K562 (cell line): ENCODE measurements around the gene NDUFS6. TPM values are rescaled to one million over a fixed set of nuclear protein-coding genes. Genes with fewer than 3 reads are reported as not detected.

Source experiments
- ATAC-seq: fragments of 200-7000 bp; cut with Tn5 transposase; 3 replicates; pipeline ENCODE4 v1.9.1; 2020; ENCODE audit warnings: moderate library complexity
- BruUV-seq: library from RNA; stranded (reverse); fragments of 400-500 nt; replicated peaks from 2 replicates; lab custom pipeline; 2021; lab: Mats Ljungman, UMichigan
- CTCF ChIA-PET: fragments of 300-600 bp; formaldehyde crosslinking; extraction: SDS; loops from one replicate; lab custom pipeline; 2021; ENCODE audit warnings: low intra/inter-chr PET ratio; lab: Yijun Ruan, JAX
- POLR2A ChIA-PET: fragments of 300-600, 350-650 bp; sonication (Branson Sonifier 250); formaldehyde crosslinking; extraction: SDS; loops from one replicate; lab custom pipeline; 2021; ENCODE audit warnings: antibody characterized with exemption, inconsistent platforms; lab: Yijun Ruan, JAX
- DNase-seq, 4 experiments: peaks; one replicate each; pipeline versions ENCODE4 v3.0.0 to v3.0.0-alpha.2; 2011 to 2018; ENCODE audit warnings: low spot score in 3 of 4, mixed read lengths in 3 of 4; ENCODE audit errors: extremely low read depth in 1 of 4
- FAIRE-seq: peaks from 2 replicates; lab custom pipeline; 2011; peaks lifted over from hg19 to GRCh38; lab: Jason Lieb, UNC
- H2AFZ ChIP-seq: 2 replicates; pipeline ENCODE4 v1.6.0; 2011; ENCODE audit warnings: low read depth, low read length, control low read depth, inconsistent platforms
- H3K27ac ChIP-seq: fragments of 200-600 bp; 3 replicates; pipeline ENCODE4 v1.8.0; 2011; ENCODE audit warnings: low read depth, mild to moderate bottlenecking, control low read depth, inconsistent platforms, low read length, moderate library complexity, mixed read lengths; ENCODE audit errors: extremely low read depth
- H3K27me3 ChIP-seq, 2 experiments: fragments of 300-600 bp in 1 of 2; 2 replicates in 1 of 2; 3 replicates in 1 of 2; pipeline versions ENCODE4 v1.6.0 to v1.8.0; 2011; ENCODE audit warnings: inconsistent platforms in 2 of 2, low read length in 2 of 2, mild to moderate bottlenecking in 1 of 2, mixed read lengths in 1 of 2, moderate library complexity in 1 of 2; ENCODE audit not compliant: control insufficient read depth in 2 of 2, insufficient read depth in 2 of 2
- H3K36me3 ChIP-seq: fragments of 300-600 bp; 3 replicates; pipeline ENCODE4 v1.8.0; 2011; ENCODE audit warnings: mild to moderate bottlenecking, low read length, inconsistent platforms; ENCODE audit not compliant: control insufficient read depth, insufficient read depth
- H3K4me1 ChIP-seq, 2 experiments: fragments of 200-600 bp in 1 of 2; replicated peaks in 1 of 2; 2 replicates in 1 of 2; 3 replicates in 1 of 2; pipeline versions ENCODE4 v1.5.1 to v1.8.0; 2011; ENCODE audit warnings: inconsistent platforms in 2 of 2, low read length in 2 of 2, mild to moderate bottlenecking in 1 of 2, mixed read lengths in 1 of 2, moderate library complexity in 1 of 2; ENCODE audit not compliant: control insufficient read depth in 2 of 2, insufficient read depth in 2 of 2
- H3K4me2 ChIP-seq: 2 replicates; pipeline ENCODE4 v1.6.1; 2011; ENCODE audit warnings: low read length, control low read depth, inconsistent platforms, mixed read lengths; ENCODE audit not compliant: insufficient read depth
- H3K4me3 ChIP-seq: fragments of 200-600 bp; sonication (generic), shearing (Covaris generic); 2 replicates; pipeline ENCODE4 v1.5.1; 2016; ENCODE audit warnings: control low read depth, inconsistent platforms
- H3K79me2 ChIP-seq: fragments of 200-600 bp; 3 replicates; pipeline ENCODE4 v1.8.0; 2011; ENCODE audit warnings: low read length, inconsistent platforms; ENCODE audit not compliant: control insufficient read depth, insufficient read depth
- H3K9ac ChIP-seq, 2 experiments: 2 replicates each; pipeline versions ENCODE4 v1.6.0 to v1.6.1; 2011; ENCODE audit warnings: low read depth in 2 of 2, low read length in 2 of 2, control low read depth in 1 of 2, inconsistent platforms in 1 of 2, mild to moderate bottlenecking in 1 of 2, mixed read lengths in 1 of 2; ENCODE audit not compliant: insufficient read depth in 1 of 2
- H3K9me1 ChIP-seq: one replicate; pipeline ENCODE4 v1.6.0; 2011; ENCODE audit warnings: inconsistent platforms, mild to moderate bottlenecking, low read length, moderate library complexity; ENCODE audit not compliant: control insufficient read depth, insufficient read depth
- H3K9me3 ChIP-seq: replicated peaks from 2 replicates; pipeline ENCODE4 v1.5.1; 2011; ENCODE audit warnings: low read depth, low read length, inconsistent platforms; ENCODE audit not compliant: control insufficient read depth, insufficient read depth
- H4K20me1 ChIP-seq: replicated peaks from 2 replicates; pipeline ENCODE4 v1.6.1; 2011; ENCODE audit warnings: low read length, inconsistent platforms, mixed read lengths; ENCODE audit not compliant: control insufficient read depth, insufficient read depth
- HNRNPK ChIP-seq: fragments of 200-400 bp; formaldehyde crosslinking; IDR thresholded peaks from one replicate; pipeline ENCODE4 v1.6.1; 2018; ENCODE audit warnings: mild to moderate bottlenecking, low read depth, low read length; ENCODE audit not compliant: poor library complexity, severe bottlenecking
- MYNN ChIP-seq, 2 experiments: sonication (generic); formaldehyde crosslinking in 1 of 2; IDR thresholded peaks; 2 replicates each; pipeline versions ENCODE4 v1.5.0 to v1.6.1; 2016 to 2020; ENCODE audit warnings: antibody characterized with exemption in 1 of 2, missing genetic modification reagents in 1 of 2
- TCFL5 ChIP-seq: fragments of 250-450 bp; sonication (Bioruptor Pico); conservative IDR thresholded peaks from 2 replicates; pipeline ENCODE4 v1.6.1; 2021; ENCODE audit warnings: mild to moderate bottlenecking, moderate library complexity, matching md5 sums
- ZNF431 ChIP-seq: sonication (generic); formaldehyde crosslinking; IDR thresholded peaks from 2 replicates; pipeline ENCODE4 v1.8.0; 2022; ENCODE audit warnings: mild to moderate bottlenecking, missing genetic modification reagents
- WGBS: fragments of 100-300 bp; shearing (Covaris generic); methylation state at CpG from one replicate; pipeline ENCODE4 v1.1.6; 2016; ENCODE audit warnings: low coverage, mixed read lengths; ENCODE audit not compliant: insufficient coverage; ENCODE audit errors: missing lambda C conversion rate; 5-methylcytosine and 5-hydroxymethylcytosine counted together
- in situ Hi-C: fragments of 300-500 bp; cut with MboI; formaldehyde crosslinking; loops from 4 replicates; pipeline ENCODE4 v1.15.0; 2018; ENCODE audit warnings: inconsistent platforms, mixed read lengths
- intact Hi-C: fragments of 100-400 bp; cut with micrococcal nuclease; formaldehyde crosslinking; loops from 2 replicates; pipeline ENCODE4 v1.14.2; 2022
- polyA plus RNA-seq, 8 experiments: library from polyadenylated mRNA; depleted of rRNA in 4 of 8; stranded (reverse) in 5 of 8; unstranded in 3 of 8; fragments of >200 nt; fragmentation: Nextera tagmentation in 2 of 8; fragmentation: Illumina TruSeq in 1 of 8; extraction: Ambion mirVana in 2 of 8; extraction: Trizol in 1 of 8; gene quantifications; 2 replicates each; pipeline versions ENCODE4 v1.2.1 to v1.2.3, GENCODE V29; 2011 to 2014; ENCODE audit warnings: inconsistent platforms in 1 of 8, missing spikeins in 1 of 8
- total RNA-seq, 7 experiments: library from RNA; depleted of rRNA in 6 of 7; stranded (reverse); fragments of >200 nt in 6 of 7; fragmentation: Illumina TruSeq in 2 of 7; extraction: Trizol in 2 of 7; gene quantifications; 2 replicates each; pipeline versions ENCODE4 v1.2.1 to v1.2.3, GENCODE V29; 2011 to 2021; ENCODE audit warnings: low replicate concordance in 1 of 7
- TF ChIP-seq, protein P1 (sequence below): IDR thresholded peaks from 2 replicates; pipeline ENCODE4 v1.6.1; 2014; ENCODE audit warnings: antibody characterized with exemption
- TF ChIP-seq, protein P2 (sequence below): IDR thresholded peaks from 3 replicates; pipeline ENCODE4 v1.6.1; 2011; ENCODE audit warnings: borderline replicate concordance, mild to moderate bottlenecking; ENCODE audit not compliant: insufficient read length, insufficient read depth
- TF ChIP-seq, protein P3 (sequence below): fragments of 150-350 bp; conservative IDR thresholded peaks from 2 replicates; pipeline ENCODE4 v1.6.1; 2014; ENCODE audit warnings: low read length
- TF ChIP-seq, protein P4 (sequence below): fragments of 450-650 bp; IDR thresholded peaks from 2 replicates; pipeline ENCODE4 v1.6.1; 2016; ENCODE audit warnings: missing biosample characterization, missing genetic modification characterization
- TF ChIP-seq, protein P5 (sequence below), 2 experiments: fragments of 450-650 bp; conservative IDR thresholded peaks; 2 replicates each; pipeline ENCODE4 v1.6.1; 2017; ENCODE audit warnings: mild to moderate bottlenecking in 2 of 2, moderate library complexity in 2 of 2
- TF ChIP-seq, protein P6 (sequence below): fragments of 450-650 bp; conservative IDR thresholded peaks from 2 replicates; pipeline ENCODE4 v1.6.1; 2016; ENCODE audit warnings: missing genetic modification characterization, low read depth, mild to moderate bottlenecking, control low read depth, missing compliant biosample characterization

NDUFS6 gene
- total and polyA plus RNA-seq, 9 of the 15 experiments (the other 6 are each of a cell fraction or from before 2014, with no cell fraction given) = 36.1 to 291 (median 77.0) TPM

DNA sequence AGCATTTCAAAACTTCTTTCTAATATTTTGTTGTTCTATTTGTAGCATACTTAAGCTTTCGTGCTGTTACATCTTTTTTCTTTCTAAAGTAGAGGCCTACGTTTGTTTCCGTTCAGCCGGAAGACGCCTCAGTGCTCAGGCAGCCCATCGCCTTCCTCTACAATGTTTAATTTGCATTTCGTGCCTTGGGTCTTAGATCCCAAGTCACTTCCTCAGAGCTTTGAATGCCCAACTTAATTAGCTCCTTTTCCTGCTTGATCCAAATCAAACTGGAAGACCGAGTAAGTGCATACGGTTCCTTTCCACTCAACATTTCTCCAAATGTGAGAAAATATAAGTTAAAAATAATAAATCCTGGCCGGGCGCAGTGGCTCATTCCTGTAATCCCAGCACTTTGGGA lies 44.7 kb upstream of the NDUFS6 start (continued):
- no peak for TF ChIP-seq HNRNPK
- TF ChIP-seq, protein P1, sequence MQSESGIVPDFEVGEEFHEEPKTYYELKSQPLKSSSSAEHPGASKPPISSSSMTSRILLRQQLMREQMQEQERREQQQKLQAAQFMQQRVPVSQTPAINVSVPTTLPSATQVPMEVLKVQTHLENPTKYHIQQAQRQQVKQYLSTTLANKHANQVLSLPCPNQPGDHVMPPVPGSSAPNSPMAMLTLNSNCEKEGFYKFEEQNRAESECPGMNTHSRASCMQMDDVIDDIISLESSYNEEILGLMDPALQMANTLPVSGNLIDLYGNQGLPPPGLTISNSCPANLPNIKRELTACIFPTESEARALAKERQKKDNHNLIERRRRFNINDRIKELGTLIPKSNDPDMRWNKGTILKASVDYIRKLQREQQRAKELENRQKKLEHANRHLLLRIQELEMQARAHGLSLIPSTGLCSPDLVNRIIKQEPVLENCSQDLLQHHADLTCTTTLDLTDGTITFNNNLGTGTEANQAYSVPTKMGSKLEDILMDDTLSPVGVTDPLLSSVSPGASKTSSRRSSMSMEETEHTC = no peak
- TF ChIP-seq, protein P2, sequence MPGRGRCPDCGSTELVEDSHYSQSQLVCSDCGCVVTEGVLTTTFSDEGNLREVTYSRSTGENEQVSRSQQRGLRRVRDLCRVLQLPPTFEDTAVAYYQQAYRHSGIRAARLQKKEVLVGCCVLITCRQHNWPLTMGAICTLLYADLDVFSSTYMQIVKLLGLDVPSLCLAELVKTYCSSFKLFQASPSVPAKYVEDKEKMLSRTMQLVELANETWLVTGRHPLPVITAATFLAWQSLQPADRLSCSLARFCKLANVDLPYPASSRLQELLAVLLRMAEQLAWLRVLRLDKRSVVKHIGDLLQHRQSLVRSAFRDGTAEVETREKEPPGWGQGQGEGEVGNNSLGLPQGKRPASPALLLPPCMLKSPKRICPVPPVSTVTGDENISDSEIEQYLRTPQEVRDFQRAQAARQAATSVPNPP = no peak
- TF ChIP-seq MYNN (IDR thresholded peaks at IDR 0.05) = no peak
- no peak for TF ChIP-seq MYNN (CRISPR knock-in tag; IDR thresholded peaks at IDR 0.05)

DNA sequence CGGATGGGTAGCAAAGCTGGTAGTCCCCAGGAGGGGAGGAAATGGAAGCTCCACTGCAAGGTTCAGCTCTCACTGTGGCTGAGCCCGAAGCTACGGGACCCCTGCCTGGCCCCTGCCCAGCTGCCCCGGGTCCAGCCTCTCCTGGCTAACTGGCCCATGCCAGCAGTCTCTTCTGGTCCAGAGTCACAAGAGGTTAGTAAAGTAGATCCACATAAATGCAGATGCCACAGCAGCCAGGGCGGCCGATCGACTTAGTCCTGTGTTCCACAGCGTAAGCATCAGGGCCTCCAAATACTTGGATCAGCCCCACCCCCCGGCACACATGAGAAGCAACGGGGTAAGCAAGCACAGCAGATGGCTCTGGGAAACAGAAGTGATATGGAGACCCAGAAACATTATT lies 43.7 kb upstream of the NDUFS6 start:
- intact Hi-C loops = no loop called here
- Histone ChIP-seq H3K4me1 (peaks cover 0 to 6% of the 10 kb centered on the region in 2 experiments; a peak in 1 of 5 replicates), H4K20me1 (0 out of 2 replicates have a peak, but pooled peaks cover 4% of the 10 kb centered on the region), H3K79me2 (no peaks in the 10 kb centered on the region), H3K27ac (no peak overlapping the region), H3K4me2 (no peak overlapping the region), H3K9me3 (peaks cover 3% of the 10 kb centered on the region; the same call in 1 of the 2 replicates), H3K9ac (no peak overlapping the region), H3K27me3 (peaks cover 57 to 69% of the 10 kb centered on the region in 2 experiments), H2AFZ (no peak overlapping the region), H3K4me3 (no peak overlapping the region), H3K9me1 (peaks cover under 1% of the 10 kb centered on the region), H3K36me3 (no peaks in the 10 kb centered on the region)
- DNase-seq (no peak), FAIRE-seq (no peak), ATAC-seq (no peak)
- BruUV-seq = no TSS peak
- in situ Hi-C loops = no loop called here
- 0% methylated on average over 10 of the region's 10 CpGs for WGBS
- CTCF ChIA-PET = no interaction called here
- POLR2A ChIA-PET = no interaction called here
- TF ChIP-seq, protein P3, sequence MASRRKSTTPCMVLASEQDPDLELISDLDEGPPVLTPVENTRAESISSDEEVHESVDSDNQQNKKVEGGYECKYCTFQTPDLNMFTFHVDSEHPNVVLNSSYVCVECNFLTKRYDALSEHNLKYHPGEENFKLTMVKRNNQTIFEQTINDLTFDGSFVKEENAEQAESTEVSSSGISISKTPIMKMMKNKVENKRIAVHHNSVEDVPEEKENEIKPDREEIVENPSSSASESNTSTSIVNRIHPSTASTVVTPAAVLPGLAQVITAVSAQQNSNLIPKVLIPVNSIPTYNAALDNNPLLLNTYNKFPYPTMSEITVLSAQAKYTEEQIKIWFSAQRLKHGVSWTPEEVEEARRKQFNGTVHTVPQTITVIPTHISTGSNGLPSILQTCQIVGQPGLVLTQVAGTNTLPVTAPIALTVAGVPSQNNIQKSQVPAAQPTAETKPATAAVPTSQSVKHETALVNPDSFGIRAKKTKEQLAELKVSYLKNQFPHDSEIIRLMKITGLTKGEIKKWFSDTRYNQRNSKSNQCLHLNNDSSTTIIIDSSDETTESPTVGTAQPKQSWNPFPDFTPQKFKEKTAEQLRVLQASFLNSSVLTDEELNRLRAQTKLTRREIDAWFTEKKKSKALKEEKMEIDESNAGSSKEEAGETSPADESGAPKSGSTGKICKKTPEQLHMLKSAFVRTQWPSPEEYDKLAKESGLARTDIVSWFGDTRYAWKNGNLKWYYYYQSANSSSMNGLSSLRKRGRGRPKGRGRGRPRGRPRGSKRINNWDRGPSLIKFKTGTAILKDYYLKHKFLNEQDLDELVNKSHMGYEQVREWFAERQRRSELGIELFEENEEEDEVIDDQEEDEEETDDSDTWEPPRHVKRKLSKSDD = no peak
- TF ChIP-seq, protein P4, sequence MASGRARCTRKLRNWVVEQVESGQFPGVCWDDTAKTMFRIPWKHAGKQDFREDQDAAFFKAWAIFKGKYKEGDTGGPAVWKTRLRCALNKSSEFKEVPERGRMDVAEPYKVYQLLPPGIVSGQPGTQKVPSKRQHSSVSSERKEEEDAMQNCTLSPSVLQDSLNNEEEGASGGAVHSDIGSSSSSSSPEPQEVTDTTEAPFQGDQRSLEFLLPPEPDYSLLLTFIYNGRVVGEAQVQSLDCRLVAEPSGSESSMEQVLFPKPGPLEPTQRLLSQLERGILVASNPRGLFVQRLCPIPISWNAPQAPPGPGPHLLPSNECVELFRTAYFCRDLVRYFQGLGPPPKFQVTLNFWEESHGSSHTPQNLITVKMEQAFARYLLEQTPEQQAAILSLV (tag) = no peak
- TF ChIP-seq, protein P5, sequence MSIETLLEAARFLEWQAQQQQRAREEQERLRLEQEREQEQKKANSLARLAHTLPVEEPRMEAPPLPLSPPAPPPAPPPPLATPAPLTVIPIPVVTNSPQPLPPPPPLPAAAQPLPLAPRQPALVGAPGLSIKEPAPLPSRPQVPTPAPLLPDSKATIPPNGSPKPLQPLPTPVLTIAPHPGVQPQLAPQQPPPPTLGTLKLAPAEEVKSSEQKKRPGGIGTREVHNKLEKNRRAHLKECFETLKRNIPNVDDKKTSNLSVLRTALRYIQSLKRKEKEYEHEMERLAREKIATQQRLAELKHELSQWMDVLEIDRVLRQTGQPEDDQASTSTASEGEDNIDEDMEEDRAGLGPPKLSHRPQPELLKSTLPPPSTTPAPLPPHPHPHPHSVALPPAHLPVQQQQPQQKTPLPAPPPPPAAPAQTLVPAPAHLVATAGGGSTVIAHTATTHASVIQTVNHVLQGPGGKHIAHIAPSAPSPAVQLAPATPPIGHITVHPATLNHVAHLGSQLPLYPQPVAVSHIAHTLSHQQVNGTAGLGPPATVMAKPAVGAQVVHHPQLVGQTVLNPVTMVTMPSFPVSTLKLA (conservative IDR thresholded peaks at IDR 0.05) = no peak
- TF ChIP-seq, protein P6, sequence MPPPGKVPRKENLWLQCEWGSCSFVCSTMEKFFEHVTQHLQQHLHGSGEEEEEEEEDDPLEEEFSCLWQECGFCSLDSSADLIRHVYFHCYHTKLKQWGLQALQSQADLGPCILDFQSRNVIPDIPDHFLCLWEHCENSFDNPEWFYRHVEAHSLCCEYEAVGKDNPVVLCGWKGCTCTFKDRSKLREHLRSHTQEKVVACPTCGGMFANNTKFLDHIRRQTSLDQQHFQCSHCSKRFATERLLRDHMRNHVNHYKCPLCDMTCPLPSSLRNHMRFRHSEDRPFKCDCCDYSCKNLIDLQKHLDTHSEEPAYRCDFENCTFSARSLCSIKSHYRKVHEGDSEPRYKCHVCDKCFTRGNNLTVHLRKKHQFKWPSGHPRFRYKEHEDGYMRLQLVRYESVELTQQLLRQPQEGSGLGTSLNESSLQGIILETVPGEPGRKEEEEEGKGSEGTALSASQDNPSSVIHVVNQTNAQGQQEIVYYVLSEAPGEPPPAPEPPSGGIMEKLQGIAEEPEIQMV (tag) = no peak
- TF ChIP-seq ZNF431 (no peak), TCFL5 (CRISPR knock-in tag) (no peak)
